Stimulated activated CD4-positive, alpha-beta T cell treated with anti-CD3 and anti-CD28 coated beads, Interleukin-4, amount 100 ng/mL, for 1 hour (primary cell): ENCODE results near the gene CRK.

Experiments used
- DNase-seq: peaks from one replicate; pipeline ENCODE4 v3.0.0-alpha.2; 2020

CRK gene

GRCh38 chr17:1485423-1486376 lies 29.7 kb upstream of the CRK start:
- peak; percentile 62 for DNase-seq

GRCh38 chr17:1484676-1485422 lies 28.8 kb upstream of the CRK start:
- DNase-seq, result no peak

GRCh38 chr17:1484060-1484535 lies 28.1 kb upstream of the CRK start:
- DNase-seq, result no peak

- DNase-seq, result no peak
Observed at GRCh38 chr17:1482680-1483079, 26.6 kb upstream of the CRK start.

- DNase-seq, result no peak
Observed at GRCh38 chr17:1481736-1482135, 25.7 kb upstream of the CRK start.

GRCh38 chr17:1480747-1481465 lies 24.9 kb upstream of the CRK start:
- DNase-seq, result no peak

GRCh38 chr17:1478418-1478817 lies 22.4 kb upstream of the CRK start:
- DNase-seq, result no peak

GRCh38 chr17:1475321-1475854 lies 19.4 kb upstream of the CRK start:
- DNase-seq, result no peak

GRCh38 chr17:1474402-1475189 lies 18.6 kb upstream of the CRK start:
- DNase-seq, result no peak

GRCh38 chr17:1473841-1474240 lies 17.8 kb upstream of the CRK start:
- no peak for DNase-seq

- DNase-seq, result no peak
Observed at GRCh38 chr17:1473170-1473569, 17.1 kb upstream of the CRK start.

- no peak for DNase-seq
Observed at GRCh38 chr17:1471911-1472821, 16.1 kb upstream of the CRK start.

- no peak for DNase-seq
Observed at GRCh38 chr17:1471490-1471889, 15.5 kb upstream of the CRK start.

GRCh38 chr17:1470755-1471462 lies 14.9 kb upstream of the CRK start:
- DNase-seq, result no peak

GRCh38 chr17:1470071-1470754 lies 14.2 kb upstream of the CRK start:
- no peak for DNase-seq

GRCh38 chr17:1469231-1469852 lies 13.3 kb upstream of the CRK start:
- DNase-seq, result no peak

- DNase-seq, result no peak
Observed at GRCh38 chr17:1467898-1468492, 12.0 kb upstream of the CRK start.

GRCh38 chr17:1467258-1467657 lies 11.2 kb upstream of the CRK start:
- no peak for DNase-seq

- no peak for DNase-seq
Observed at GRCh38 chr17:1464186-1464585, 8.2 kb upstream of the CRK start.
